ENCODE measurements around the gene CASP8.

Gene CASP8

DNA sequence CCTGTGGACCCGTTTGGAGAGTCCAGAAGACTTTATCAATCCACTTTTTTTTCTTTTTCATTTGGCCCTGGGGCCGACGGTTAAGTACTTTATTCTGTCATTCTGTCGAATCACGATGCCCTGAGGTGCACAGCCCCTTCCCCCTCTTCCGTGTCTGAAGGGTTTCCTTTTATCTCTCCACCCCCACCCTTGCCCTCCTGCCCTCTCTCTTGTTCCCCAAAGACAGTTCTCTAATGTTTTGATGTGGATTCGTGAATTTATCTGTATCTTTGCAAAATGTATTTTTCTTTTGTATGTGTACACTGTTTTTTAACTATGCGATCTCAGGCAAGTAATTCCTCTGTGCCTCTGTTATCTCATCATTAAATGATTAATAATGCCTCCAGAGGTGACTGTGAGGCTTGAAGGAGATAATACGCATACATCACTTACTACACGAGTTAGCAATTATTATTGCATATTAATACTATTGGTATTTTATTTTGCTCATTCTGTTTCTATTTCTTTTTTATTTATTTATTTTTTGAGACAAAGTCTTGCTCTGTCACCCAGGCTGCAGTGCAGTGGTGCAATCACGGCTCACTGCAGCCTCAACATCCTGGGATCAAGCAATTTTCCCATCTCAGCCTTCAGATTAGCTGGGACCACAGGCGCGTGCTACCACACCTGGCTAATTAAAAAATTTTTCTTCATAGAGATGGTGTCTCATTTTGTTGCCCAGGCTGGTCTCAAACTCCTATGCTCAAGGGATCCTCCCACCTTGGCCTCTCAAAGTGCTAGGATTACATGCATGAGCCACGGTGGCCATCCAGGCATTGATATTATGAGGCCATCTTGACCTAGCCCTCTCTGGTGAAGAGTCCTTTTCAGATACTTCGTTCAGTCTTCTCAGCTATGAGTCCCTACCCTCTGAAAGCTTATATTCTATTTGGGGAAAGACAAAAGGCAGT is 1.4 kb upstream of the CASP8 start (continued):
- no peak for TF ChIP-seq ZNF8 (CRISPR knock-in tag; IDR thresholded peaks at IDR 0.05)
- no peak for TF ChIP-seq SNAI2 (CRISPR knock-in tag; IDR thresholded peaks at IDR 0.05)
- TF ChIP-seq RARB (CRISPR knock-in tag; IDR thresholded peaks at IDR 0.05), result no peak
- TF ChIP-seq BACH2 (CRISPR knock-in tag; IDR thresholded peaks at IDR 0.05; ENCODE audit: borderline replicate concordance), result no peak
- TF ChIP-seq TOX (CRISPR knock-in tag; IDR thresholded peaks at IDR 0.05; ENCODE audit: borderline replicate concordance), result no peak
- TF ChIP-seq GLIS3 (CRISPR knock-in tag; IDR thresholded peaks at IDR 0.05), result no peak

DNA sequence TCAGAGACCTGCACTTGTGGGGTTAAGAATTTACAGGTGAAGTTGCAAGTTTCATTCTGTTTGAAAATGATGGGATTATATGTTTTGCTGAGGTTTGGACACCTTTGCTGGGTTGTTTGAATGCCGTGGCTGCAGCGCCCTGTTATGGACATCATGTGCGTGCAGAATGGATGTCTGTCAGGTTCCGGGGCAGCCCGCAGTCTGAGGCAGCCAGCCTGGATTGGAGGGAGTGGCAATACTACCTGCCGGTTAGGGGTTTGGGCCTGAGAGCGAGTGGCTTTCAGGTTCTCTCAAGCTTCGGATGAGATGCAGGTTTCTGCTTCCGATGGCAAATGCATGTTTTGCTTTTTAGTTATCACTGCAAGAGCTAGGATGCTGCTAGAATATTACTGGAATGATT is 1.1 kb downstream of the CASP8 start:
- no peak for ATAC-seq
- TF ChIP-seq ZFP3 (CRISPR knock-in tag; IDR thresholded peaks at IDR 0.05) (no peak), TCF4 (CRISPR knock-in tag; IDR thresholded peaks at IDR 0.05; ENCODE audit: borderline replicate concordance) (no peak), RARB (CRISPR knock-in tag; IDR thresholded peaks at IDR 0.05) (no peak), PPARA (CRISPR knock-in tag; IDR thresholded peaks at IDR 0.05; ENCODE audit: borderline replicate concordance) (no peak), ZFP30 (CRISPR knock-in tag; IDR thresholded peaks at IDR 0.05) (no peak), ISL1 (CRISPR knock-in tag; IDR thresholded peaks at IDR 0.05) (no peak), ZC3H10 (CRISPR knock-in tag; IDR thresholded peaks at IDR 0.05) (no peak), OSR1 (CRISPR knock-in tag; IDR thresholded peaks at IDR 0.05) (no peak)
- TF ChIP-seq, protein P1, sequence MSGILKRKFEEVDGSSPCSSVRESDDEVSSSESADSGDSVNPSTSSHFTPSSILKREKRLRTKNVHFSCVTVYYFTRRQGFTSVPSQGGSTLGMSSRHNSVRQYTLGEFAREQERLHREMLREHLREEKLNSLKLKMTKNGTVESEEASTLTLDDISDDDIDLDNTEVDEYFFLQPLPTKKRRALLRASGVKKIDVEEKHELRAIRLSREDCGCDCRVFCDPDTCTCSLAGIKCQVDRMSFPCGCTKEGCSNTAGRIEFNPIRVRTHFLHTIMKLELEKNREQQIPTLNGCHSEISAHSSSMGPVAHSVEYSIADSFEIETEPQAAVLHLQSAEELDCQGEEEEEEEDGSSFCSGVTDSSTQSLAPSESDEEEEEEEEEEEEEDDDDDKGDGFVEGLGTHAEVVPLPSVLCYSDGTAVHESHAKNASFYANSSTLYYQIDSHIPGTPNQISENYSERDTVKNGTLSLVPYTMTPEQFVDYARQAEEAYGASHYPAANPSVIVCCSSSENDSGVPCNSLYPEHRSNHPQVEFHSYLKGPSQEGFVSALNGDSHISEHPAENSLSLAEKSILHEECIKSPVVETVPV (CRISPR knock-in tag; IDR thresholded peaks at IDR 0.05), result no peak
- TF ChIP-seq, protein P2, sequence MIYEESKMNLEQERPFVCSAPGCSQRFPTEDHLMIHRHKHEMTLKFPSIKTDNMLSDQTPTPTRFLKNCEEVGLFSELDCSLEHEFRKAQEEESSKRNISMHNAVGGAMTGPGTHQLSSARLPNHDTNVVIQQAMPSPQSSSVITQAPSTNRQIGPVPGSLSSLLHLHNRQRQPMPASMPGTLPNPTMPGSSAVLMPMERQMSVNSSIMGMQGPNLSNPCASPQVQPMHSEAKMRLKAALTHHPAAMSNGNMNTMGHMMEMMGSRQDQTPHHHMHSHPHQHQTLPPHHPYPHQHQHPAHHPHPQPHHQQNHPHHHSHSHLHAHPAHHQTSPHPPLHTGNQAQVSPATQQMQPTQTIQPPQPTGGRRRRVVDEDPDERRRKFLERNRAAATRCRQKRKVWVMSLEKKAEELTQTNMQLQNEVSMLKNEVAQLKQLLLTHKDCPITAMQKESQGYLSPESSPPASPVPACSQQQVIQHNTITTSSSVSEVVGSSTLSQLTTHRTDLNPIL (CRISPR knock-in tag; IDR thresholded peaks at IDR 0.05; ENCODE audit: low read depth), result no peak

DNA sequence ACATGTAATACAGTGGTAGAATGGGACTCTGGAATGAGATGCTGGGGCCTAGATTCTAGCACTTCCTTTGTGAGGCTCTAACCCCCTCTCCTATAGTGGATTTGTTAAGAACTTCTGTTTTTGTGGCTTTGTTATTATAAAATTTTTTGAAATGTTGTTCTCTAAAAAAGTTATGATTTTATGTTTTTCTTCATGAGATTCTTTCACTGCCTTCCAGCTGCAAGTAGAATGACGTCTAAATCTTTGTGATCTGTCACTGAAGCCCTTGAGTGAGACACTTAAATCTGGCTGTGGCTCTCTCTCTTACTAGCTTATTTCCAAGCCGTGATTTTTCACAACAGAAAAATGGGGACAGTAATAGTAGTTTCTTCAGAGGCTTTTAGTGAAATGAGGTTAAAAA is 1.6 kb downstream of the CASP8 start:
- no peak for ATAC-seq
- no peak for TF ChIP-seq PPARA (CRISPR knock-in tag; IDR thresholded peaks at IDR 0.05; ENCODE audit: borderline replicate concordance)
- no peak for TF ChIP-seq TSHZ2 (CRISPR knock-in tag; IDR thresholded peaks at IDR 0.05)
- TF ChIP-seq PATZ1 (CRISPR knock-in tag; IDR thresholded peaks at IDR 0.05; ENCODE audit: borderline replicate concordance), result no peak
- no peak for TF ChIP-seq ZFP30 (CRISPR knock-in tag; IDR thresholded peaks at IDR 0.05)
- TF ChIP-seq TCF4 (CRISPR knock-in tag; IDR thresholded peaks at IDR 0.05; ENCODE audit: borderline replicate concordance), result no peak
- no peak for TF ChIP-seq ZNF70 (CRISPR knock-in tag; IDR thresholded peaks at IDR 0.05)
- TF ChIP-seq ESRRG (CRISPR knock-in tag; IDR thresholded peaks at IDR 0.05), result no peak
- TF ChIP-seq, protein P2 (CRISPR knock-in tag; IDR thresholded peaks at IDR 0.05; ENCODE audit: low read depth), result no peak
- TF ChIP-seq TOX (CRISPR knock-in tag; IDR thresholded peaks at IDR 0.05; ENCODE audit: borderline replicate concordance), result no peak
- no peak for TF ChIP-seq RARB (CRISPR knock-in tag; IDR thresholded peaks at IDR 0.05)
- no peak for TF ChIP-seq ZFP3 (CRISPR knock-in tag; IDR thresholded peaks at IDR 0.05)
- no peak for TF ChIP-seq BACH2 (CRISPR knock-in tag; IDR thresholded peaks at IDR 0.05; ENCODE audit: borderline replicate concordance)
- TF ChIP-seq OSR1 (CRISPR knock-in tag; IDR thresholded peaks at IDR 0.05), result no peak
- TF ChIP-seq GLIS3 (CRISPR knock-in tag; IDR thresholded peaks at IDR 0.05), result no peak
- TF ChIP-seq ISL1 (CRISPR knock-in tag; IDR thresholded peaks at IDR 0.05), result no peak
- TF ChIP-seq SNAI2 (CRISPR knock-in tag; IDR thresholded peaks at IDR 0.05), result no peak
